Stimulated activated CD4-positive, alpha-beta T cell treated with anti-CD3 and anti-CD28 coated beads, Interleukin-4, amount 100 ng/mL, for 1 hour (primary cell): ENCODE results near the gene RER1.

Experiments
- DNase-seq: peaks from one replicate; pipeline ENCODE4 v3.0.0-alpha.2; 2020

RER1 gene, protein sequence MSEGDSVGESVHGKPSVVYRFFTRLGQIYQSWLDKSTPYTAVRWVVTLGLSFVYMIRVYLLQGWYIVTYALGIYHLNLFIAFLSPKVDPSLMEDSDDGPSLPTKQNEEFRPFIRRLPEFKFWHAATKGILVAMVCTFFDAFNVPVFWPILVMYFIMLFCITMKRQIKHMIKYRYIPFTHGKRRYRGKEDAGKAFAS

GRCh38 chr1:2391041-2391930 lies at the start of gene RER1, which contains the start of gene MORN1:
Gene RER1 (plus strand): TSS chr1:2391841. CDS start chr1:2395791, 3,950 bp downstream.
Gene MORN1 (minus strand): TSS chr1:2391554. CDS start chr1:2391533, 21 bp downstream.
- peak; percentile 99 for DNase-seq

DNA sequence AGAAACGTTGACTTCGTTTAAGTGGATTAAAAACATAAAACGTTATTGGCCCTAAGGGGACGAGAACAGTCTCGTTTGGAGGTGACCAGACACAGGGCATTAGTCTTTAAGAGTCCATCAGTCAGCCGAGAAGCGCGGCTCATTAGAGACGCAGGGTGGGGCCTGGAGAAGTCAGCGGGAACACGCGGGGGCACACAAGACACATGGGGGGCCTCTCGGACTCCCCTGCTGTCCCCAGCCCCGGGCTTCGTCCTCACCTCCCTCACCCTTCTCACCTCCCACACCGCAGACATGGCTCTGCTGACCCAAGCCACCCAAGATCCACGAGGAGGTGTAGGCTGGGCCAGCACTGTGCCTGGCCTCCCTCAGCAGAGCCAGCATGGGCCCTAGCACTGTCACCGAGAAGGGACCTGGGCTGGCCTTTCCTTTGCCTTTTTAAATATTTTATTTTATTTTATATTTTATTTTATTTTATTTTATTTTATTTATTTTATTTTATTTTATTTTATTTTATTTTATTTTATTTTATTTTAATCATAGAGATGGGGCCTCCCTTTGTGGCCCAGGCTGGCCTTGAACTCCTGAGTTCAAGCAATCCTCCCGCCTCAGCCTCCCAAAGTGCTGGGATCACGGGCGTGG lies 49.1 kb upstream of the RER1 start:
- no peak for DNase-seq

DNA sequence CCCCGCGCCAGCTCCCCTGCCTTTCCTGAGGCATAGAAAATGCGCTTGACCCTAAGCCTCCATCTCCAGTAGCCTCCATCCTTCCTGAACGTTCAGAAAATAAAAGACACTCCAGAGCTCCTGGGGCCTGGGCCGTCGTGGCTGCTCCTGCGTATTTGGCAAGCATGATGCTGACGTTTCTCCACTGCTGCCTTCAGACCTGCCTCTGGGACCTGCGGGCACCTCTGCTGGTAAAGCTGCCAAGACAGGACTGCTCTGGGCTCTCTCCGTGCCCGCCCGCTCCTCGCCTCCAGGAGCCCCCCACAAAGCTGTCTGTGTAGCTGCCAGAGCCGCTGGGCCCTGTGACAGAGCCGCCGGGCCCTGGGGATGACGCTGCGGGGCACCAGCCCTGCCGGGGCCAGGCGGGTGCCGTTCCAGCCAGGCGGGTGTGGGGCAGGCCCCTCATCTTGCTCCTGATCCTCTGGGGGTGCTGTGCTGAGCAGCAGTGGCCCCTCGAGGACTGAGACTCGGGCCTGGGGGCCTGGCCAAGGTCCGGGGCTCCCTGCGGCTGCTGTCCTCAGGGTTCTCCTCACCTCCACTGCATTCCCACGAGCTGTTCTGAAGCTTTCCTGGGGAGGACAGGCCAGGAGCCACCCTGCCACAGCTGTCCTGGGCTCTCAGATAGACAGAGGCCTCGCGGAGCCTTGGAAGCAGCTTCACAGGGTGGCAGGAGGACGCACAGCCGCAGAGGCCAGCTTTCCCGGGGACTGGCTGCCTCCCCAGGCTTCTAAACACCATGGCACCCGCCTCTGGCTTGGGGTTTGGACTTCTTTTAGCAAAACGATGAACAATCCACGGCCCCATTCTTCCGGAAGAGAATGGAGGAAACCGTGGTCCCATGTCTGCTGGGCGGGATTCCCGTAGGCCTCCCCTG lies 48.4 kb upstream of the RER1 start:
- no peak for DNase-seq

GRCh38 chr1:2344121-2344681 lies 47.4 kb upstream of the RER1 start:
- no peak for DNase-seq

- no peak for DNase-seq
Observed at GRCh38 chr1:2344744-2345296, 46.8 kb upstream of the RER1 start.

DNA sequence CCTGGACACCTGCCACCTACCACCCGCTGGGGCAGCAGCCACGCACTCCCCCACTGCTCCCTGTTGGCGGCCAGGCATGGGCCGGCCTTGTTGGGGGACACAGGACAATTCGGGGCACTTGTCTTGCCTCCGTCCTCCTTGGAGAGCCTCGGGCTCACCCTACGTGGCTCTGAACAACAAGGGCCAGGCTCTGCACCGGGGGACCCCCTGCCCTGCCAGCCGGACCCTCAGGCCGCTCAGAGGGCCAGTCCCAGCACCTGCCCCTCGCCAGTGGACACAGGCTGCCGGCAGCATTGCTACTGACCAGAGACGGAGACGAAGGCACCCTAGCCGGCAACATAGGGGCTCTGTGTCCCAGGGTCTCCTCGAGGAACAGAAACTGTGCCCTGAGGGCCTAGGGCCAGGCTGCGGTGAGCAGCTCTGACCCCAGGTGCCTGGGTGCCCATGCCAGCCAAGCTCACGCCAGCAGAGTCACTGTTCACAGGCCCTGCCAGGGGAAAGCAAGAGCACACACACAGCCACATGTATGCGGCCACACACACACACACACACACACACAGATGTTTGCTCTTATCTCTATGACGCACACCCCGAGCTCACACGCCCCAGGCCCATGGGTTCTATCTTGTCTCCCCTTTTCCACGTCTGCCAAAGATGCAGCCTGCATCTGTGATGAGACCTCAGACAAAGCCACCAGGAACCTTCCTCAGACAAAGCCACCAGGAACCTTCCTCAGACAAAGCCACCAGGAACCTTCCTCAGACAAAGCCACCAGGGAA lies 46.2 kb upstream of the RER1 start:
- no peak for DNase-seq

GRCh38 chr1:2346691-2347408 lies 44.8 kb upstream of the RER1 start:
- no peak for DNase-seq

DNA sequence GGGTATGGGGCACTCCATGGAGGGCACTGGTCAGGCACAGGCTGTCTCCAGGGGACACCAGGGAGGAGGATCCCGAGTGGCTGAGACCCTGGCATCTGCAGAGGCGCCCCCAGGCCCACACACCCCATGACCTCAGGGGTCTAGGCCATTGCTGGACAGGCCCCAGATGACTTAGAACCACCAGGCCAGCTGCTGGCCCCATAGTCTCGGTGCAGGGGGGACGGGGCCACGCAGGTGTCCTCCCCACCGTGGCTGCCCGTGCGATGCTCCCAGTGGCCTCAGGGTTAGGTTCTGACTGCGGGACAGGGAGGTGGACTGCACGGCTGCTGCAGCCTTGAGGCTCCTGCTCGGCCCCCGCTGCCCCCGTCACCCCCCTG lies 44.2 kb upstream of the RER1 start:
- no peak for DNase-seq

DNA sequence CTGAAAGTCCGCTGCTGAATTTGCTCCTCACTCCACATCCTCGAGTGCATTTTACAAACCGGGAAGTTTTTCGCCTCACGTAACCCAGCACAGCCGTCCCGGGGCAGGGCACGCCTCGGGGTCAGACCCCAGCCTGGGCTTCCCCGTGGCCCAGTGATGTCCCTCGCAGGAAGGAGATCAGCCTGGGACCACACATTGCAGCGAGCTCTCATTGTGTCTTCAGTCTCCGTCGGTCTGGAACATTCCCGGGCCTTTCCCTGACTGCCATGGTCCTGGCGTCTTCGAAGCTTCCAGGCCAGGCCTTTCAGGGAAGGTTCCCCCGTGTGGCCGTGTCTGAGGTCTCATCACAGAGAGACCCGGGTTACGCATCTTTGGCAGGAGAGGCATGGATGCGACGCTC lies 43.7 kb upstream of the RER1 start:
- DNase-seq: no peak

GRCh38 chr1:2348346-2349325 lies 43.0 kb upstream of the RER1 start:
- DNase-seq: no peak

- DNase-seq: no peak
Observed at GRCh38 chr1:2349806-2350205, 41.8 kb upstream of the RER1 start.

- no peak for DNase-seq
Observed at GRCh38 chr1:2350501-2350900, 41.1 kb upstream of the RER1 start.

GRCh38 chr1:2350911-2351655 lies 40.6 kb upstream of the RER1 start:
- no peak for DNase-seq

GRCh38 chr1:2351723-2352122 lies 39.9 kb upstream of the RER1 start:
- no peak for DNase-seq

- DNase-seq: no peak
Observed at GRCh38 chr1:2352341-2352896, 39.2 kb upstream of the RER1 start.

DNA sequence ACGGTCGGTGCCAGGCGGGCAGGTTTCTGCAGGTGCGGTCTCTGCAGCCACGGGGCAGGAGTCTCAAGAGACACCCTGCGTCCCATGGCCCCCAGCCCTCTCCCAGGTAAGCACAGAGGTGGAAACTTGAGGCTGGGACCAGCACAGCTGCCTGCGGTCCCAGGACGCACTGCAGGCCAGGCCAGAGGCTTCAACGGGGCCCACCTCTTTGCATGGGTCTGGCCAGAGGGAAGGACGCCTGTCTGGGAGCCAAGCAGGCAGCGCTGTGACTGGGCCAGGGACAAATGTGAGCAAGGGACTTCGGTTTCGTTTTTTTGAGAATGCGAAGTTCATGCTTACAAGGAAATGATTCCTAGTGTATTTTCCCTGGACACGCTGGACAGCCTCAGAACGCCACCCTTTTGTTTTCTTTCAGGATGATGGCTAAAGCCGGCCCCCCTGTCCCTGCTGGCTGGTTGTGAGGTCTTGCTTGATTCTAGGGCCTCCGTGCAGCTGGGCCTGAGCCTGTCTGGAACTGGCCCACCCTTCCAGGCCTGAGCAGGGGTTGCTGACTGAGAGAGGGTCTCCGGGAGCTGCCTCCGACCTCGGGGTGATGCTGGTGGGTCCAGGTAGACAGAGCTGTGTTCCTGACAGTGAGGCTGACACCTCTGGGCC lies 38.6 kb upstream of the RER1 start:
- no peak for DNase-seq

DNA sequence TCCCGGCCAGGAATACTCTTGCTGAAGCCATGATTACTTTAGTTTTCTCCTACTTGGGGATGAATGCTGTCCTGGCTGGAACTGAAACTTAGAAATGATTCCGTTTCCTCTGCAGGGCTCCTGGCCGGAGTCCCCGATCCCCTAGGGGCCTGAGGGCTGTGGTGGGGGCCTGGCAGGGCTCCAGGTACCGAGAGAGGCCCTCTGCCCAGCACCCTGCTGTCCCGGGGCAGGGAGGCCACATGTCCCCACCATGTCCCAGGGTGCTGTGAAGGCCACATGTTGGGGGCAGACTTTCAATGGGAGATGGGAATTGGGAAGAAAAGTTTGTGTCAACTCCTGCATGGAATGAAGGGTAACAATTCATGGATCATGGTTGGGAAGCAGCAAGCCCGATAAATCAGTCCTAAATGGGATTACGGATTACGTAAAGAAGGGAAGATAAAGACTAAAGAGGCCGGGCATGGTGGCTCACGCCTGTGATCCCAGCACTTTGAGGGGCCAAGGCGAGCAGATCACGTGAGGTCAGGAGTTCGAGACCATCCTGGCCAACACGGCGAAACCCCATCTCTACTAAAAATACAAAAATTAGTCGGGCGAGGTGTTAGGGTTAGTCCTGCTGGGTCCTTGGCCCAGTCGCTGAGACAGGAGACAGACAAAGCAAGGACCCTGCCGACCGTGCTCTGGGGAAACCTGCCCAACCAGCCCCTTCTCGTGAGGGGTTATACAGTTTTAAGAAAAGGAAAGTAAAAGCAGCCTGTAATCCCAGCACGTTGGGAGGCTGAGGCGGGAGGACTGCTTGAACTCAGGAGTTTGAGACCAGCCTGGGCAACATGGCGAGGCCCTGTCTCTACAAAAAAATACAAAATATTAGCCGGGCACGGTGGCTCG lies 37.8 kb upstream of the RER1 start:
- DNase-seq: no peak
